Neural cell (in vitro differentiated cells): ENCODE data around the gene NUDT1. TPM values are rescaled to one million over a fixed set of nuclear protein-coding genes. Genes with fewer than 3 reads are reported as not detected.

Source experiments
- H2AFZ ChIP-seq: fragments of 200-600, 300-800 bp; sonication (generic), shearing (Covaris generic); 2 replicates; pipeline ENCODE4 v1.6.0; 2014; ENCODE audit warnings: low read depth, mild to moderate bottlenecking, antibody characterized with exemption, low read length, moderate library complexity
- H3F3A ChIP-seq: fragments of 200-600 bp; shearing (Covaris generic); 2 replicates; pipeline ENCODE4 v1.6.1; 2016; ENCODE audit warnings: mild to moderate bottlenecking, moderate library complexity, mixed read lengths, antibody characterized with exemption, low read length; ENCODE audit not compliant: insufficient read depth, poor library complexity, severe bottlenecking
- H3K27ac ChIP-seq: fragments of 200-600, 300-800 bp; sonication (generic), shearing (Covaris generic); 2 replicates; pipeline ENCODE4 v1.5.1; 2014; ENCODE audit warnings: mild to moderate bottlenecking, low read length, moderate library complexity
- H3K27me3 ChIP-seq: fragments of 300-800, 200-600 bp; sonication (generic), shearing (Covaris generic); 2 replicates; pipeline ENCODE4 v1.6.0; 2014; ENCODE audit warnings: mild to moderate bottlenecking, low read depth, low read length, moderate library complexity; ENCODE audit not compliant: insufficient read depth
- H3K36me3 ChIP-seq: fragments of 300-800, 200-600 bp; sonication (generic), shearing (Covaris generic); 2 replicates; pipeline ENCODE4 v1.5.1; 2014; ENCODE audit warnings: mild to moderate bottlenecking, antibody characterized with exemption, low read length, moderate library complexity; ENCODE audit not compliant: insufficient read depth
- H3K4me2 ChIP-seq: fragments of 300-800, 200-600 bp; sonication (generic), shearing (Covaris generic); 2 replicates; pipeline ENCODE4 v1.6.0; 2014; ENCODE audit warnings: mild to moderate bottlenecking, low read length
- H3K4me3 ChIP-seq: fragments of 300-800, 200-600 bp; sonication (generic), shearing (Covaris generic); 2 replicates; pipeline ENCODE4 v1.5.1; 2014; ENCODE audit warnings: mild to moderate bottlenecking, low read length, moderate library complexity
- H3K79me2 ChIP-seq: fragments of 200-600 bp; shearing (Covaris generic); replicated peaks from 2 replicates; pipeline ENCODE4 v1.6.0; 2014; ENCODE audit warnings: mild to moderate bottlenecking, low read length, moderate library complexity; ENCODE audit not compliant: insufficient read depth
- H3K9ac ChIP-seq: fragments of 300-800, 200-600 bp; sonication (generic), shearing (Covaris generic); 2 replicates; pipeline ENCODE4 v1.6.1; 2016; ENCODE audit warnings: mild to moderate bottlenecking, low read length, mixed read lengths
- H3K9me2 ChIP-seq: fragments of 200-600 bp; shearing (Covaris generic); 2 replicates; pipeline ENCODE4 v1.6.1; 2016; ENCODE audit warnings: mild to moderate bottlenecking, low read length, mixed read lengths; ENCODE audit not compliant: insufficient read depth
- H3K9me3 ChIP-seq: fragments of 200-600, 300-800 bp; sonication (generic), shearing (Covaris generic); 2 replicates; pipeline ENCODE4 v1.6.1; 2016; ENCODE audit warnings: mild to moderate bottlenecking, mixed run types, low read length, moderate library complexity, mixed read lengths
- H4K20me1 ChIP-seq: fragments of 200-600 bp; shearing (Covaris generic); 2 replicates; pipeline ENCODE4 v1.6.1; 2016; ENCODE audit warnings: mild to moderate bottlenecking, mixed run types; ENCODE audit not compliant: insufficient read depth
- EP300 ChIP-seq: fragments of 450-650 bp; conservative IDR thresholded peaks from 2 replicates; pipeline ENCODE4 v1.6.1; 2014; ENCODE audit warnings: antibody characterized with exemption, mild to moderate bottlenecking, moderate library complexity; ENCODE audit not compliant: poor library complexity, severe bottlenecking
- EZH2 ChIP-seq: fragments of 200-600, 300-800 bp; shearing (Covaris generic), sonication (generic); IDR thresholded peaks from 2 replicates; pipeline ENCODE4 v1.6.1; 2014; ENCODE audit warnings: antibody characterized with exemption, low read length, borderline replicate concordance, mild to moderate bottlenecking; ENCODE audit not compliant: insufficient read depth, poor library complexity, severe bottlenecking
- POLR2AphosphoS5 ChIP-seq: IDR thresholded peaks from 2 replicates; pipeline ENCODE4 v1.6.1; 2012
- RAD21 ChIP-seq: fragments of 450-650 bp; conservative IDR thresholded peaks from 2 replicates; pipeline ENCODE4 v1.6.1; 2014; ENCODE audit warnings: antibody characterized with exemption, mild to moderate bottlenecking, moderate library complexity
- TAF1 ChIP-seq: IDR thresholded peaks from 2 replicates; pipeline ENCODE4 v1.6.1; 2012; ENCODE audit warnings: low read depth
- polyA plus RNA-seq: library from polyadenylated mRNA; depleted of rRNA; stranded (reverse); fragments of >200 nt; gene quantifications from 2 replicates; pipeline ENCODE4 v1.2.3, GENCODE V29; 2014
- TF ChIP-seq, protein P1 (sequence below): fragments of 450-650 bp; IDR thresholded peaks from 2 replicates; pipeline ENCODE4 v1.5.1; 2014; ENCODE audit warnings: antibody characterized with exemption, mild to moderate bottlenecking, moderate library complexity; ENCODE audit not compliant: poor library complexity, severe bottlenecking
- TF ChIP-seq, protein P2 (sequence below): IDR thresholded peaks from 2 replicates; pipeline ENCODE4 v1.6.1; 2012; ENCODE audit warnings: borderline replicate concordance

NUDT1 gene
- polyA plus RNA-seq, 1 donor from 2014 or later: 67.8 TPM

DNA sequence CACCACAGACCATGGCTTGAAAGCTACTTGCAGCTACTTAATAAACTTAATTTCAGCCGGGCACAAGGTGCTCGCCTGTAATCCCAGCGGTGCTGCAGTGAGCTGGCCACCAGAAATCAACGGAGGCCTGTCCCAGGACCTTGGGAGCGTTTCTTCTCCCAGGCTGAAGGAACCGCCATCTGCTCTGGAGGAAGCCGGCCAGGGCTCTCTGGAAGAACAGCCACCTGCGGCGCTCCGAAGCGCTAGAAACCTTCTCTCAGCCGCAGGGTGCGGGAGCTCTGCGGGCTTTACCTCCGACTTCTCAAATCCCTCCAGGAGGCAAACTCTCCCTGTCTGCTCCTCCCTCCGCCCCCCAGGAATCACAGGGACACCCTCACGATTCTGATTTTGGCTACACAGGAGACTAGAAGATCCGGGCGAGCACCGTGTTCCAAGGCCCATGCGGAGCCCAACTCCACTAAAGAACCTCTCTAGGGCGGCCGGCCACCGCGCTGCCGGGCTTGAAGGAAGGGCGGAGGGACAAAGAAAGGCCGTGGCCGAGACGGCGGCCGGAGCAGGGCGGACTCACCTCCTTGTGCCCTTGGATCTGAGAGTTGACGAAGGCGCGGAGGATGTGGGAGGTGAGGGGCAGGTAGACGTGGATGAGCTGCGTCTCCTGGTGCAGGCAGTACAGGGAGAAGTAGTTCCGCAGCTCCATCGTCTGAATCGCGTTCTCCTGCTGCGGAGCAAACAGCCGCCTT is 14.4 kb downstream of the NUDT1 start:
- no peaks in the 10 kb centered on the region for H3K79me2 ChIP-seq
- no peak overlapping the region for H2AFZ ChIP-seq
- no peaks in the 10 kb centered on the region for H3K9me2 ChIP-seq
- no peaks in the 10 kb centered on the region for H4K20me1 ChIP-seq
- H3K27ac ChIP-seq: no peak overlapping the region
- H3K4me3 ChIP-seq: no peak overlapping the region
- H3K9me3 ChIP-seq: no peaks in the 10 kb centered on the region
- no peak overlapping the region for H3K4me2 ChIP-seq
- no peak overlapping the region for H3K9ac ChIP-seq
- no peaks in the 10 kb centered on the region for H3K27me3 ChIP-seq
- no peaks in the 10 kb centered on the region for H3F3A ChIP-seq
- TF ChIP-seq RAD21 (no peak), EZH2 (no peak), POLR2AphosphoS5 (no peak), EP300 (no peak), TAF1 (no peak)
- TF ChIP-seq, protein P1, sequence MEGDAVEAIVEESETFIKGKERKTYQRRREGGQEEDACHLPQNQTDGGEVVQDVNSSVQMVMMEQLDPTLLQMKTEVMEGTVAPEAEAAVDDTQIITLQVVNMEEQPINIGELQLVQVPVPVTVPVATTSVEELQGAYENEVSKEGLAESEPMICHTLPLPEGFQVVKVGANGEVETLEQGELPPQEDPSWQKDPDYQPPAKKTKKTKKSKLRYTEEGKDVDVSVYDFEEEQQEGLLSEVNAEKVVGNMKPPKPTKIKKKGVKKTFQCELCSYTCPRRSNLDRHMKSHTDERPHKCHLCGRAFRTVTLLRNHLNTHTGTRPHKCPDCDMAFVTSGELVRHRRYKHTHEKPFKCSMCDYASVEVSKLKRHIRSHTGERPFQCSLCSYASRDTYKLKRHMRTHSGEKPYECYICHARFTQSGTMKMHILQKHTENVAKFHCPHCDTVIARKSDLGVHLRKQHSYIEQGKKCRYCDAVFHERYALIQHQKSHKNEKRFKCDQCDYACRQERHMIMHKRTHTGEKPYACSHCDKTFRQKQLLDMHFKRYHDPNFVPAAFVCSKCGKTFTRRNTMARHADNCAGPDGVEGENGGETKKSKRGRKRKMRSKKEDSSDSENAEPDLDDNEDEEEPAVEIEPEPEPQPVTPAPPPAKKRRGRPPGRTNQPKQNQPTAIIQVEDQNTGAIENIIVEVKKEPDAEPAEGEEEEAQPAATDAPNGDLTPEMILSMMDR: no peak
- TF ChIP-seq, protein P2, sequence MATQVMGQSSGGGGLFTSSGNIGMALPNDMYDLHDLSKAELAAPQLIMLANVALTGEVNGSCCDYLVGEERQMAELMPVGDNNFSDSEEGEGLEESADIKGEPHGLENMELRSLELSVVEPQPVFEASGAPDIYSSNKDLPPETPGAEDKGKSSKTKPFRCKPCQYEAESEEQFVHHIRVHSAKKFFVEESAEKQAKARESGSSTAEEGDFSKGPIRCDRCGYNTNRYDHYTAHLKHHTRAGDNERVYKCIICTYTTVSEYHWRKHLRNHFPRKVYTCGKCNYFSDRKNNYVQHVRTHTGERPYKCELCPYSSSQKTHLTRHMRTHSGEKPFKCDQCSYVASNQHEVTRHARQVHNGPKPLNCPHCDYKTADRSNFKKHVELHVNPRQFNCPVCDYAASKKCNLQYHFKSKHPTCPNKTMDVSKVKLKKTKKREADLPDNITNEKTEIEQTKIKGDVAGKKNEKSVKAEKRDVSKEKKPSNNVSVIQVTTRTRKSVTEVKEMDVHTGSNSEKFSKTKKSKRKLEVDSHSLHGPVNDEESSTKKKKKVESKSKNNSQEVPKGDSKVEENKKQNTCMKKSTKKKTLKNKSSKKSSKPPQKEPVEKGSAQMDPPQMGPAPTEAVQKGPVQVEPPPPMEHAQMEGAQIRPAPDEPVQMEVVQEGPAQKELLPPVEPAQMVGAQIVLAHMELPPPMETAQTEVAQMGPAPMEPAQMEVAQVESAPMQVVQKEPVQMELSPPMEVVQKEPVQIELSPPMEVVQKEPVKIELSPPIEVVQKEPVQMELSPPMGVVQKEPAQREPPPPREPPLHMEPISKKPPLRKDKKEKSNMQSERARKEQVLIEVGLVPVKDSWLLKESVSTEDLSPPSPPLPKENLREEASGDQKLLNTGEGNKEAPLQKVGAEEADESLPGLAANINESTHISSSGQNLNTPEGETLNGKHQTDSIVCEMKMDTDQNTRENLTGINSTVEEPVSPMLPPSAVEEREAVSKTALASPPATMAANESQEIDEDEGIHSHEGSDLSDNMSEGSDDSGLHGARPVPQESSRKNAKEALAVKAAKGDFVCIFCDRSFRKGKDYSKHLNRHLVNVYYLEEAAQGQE: no peak
- H3K36me3 ChIP-seq: no peaks in the 10 kb centered on the region

- no peak overlapping the region for H3K9ac ChIP-seq
- H3K9me2 ChIP-seq: no peaks in the 10 kb centered on the region
- H2AFZ ChIP-seq: no peak overlapping the region
- no peaks in the 10 kb centered on the region for H3K79me2 ChIP-seq
- TF ChIP-seq, protein P1: no peak
- TF ChIP-seq POLR2AphosphoS5 (no peak), EZH2 (no peak)
- TF ChIP-seq, protein P2: no peak
- H3K4me2 ChIP-seq: no peak overlapping the region
- H3K27ac ChIP-seq: no peak overlapping the region
- no peaks in the 10 kb centered on the region for H3K9me3 ChIP-seq
- no peak overlapping the region for H3K4me3 ChIP-seq
- no peaks in the 10 kb centered on the region for H4K20me1 ChIP-seq
- H3K36me3 ChIP-seq: no peaks in the 10 kb centered on the region
- no peaks in the 10 kb centered on the region for H3F3A ChIP-seq
- no peaks in the 10 kb centered on the region for H3K27me3 ChIP-seq
Observed at GRCh38 chr7:2257046-2257551, 15.1 kb downstream of the NUDT1 start.
